ENCODE data around the gene UBASH3A.

UBASH3A gene

DNA sequence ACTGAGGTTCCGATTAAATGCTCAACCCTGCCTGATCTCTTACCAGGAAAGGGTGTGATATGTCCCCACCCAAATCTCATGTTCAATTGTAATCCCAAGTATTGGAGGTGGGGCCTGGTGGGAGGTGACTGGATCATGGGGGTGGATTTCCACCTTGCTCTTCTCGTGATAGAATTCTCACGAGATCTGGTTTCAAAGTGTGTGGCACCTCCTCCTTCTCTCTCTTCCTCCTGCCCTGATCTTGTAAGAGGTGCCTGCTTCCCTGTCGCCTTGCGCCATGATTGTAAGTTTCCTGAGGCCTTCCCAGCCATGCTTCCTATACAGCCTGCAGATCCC lies 57.5 kb downstream of the UBASH3A start:
- no peak overlapping the region for H3K4me3 ChIP-seq (ENCODE audit: low read depth, low read length)
- in situ Hi-C loops (cut with HindIII; ENCODE audit: low sequenced_read_pairs): no loop called here
- TF ChIP-seq CTCF (IDR thresholded peaks at IDR 0.05; ENCODE audit: low read depth, low read length): no peak
- no peak for DNase-seq (ENCODE audit: low read depth, low spot score)

DNA sequence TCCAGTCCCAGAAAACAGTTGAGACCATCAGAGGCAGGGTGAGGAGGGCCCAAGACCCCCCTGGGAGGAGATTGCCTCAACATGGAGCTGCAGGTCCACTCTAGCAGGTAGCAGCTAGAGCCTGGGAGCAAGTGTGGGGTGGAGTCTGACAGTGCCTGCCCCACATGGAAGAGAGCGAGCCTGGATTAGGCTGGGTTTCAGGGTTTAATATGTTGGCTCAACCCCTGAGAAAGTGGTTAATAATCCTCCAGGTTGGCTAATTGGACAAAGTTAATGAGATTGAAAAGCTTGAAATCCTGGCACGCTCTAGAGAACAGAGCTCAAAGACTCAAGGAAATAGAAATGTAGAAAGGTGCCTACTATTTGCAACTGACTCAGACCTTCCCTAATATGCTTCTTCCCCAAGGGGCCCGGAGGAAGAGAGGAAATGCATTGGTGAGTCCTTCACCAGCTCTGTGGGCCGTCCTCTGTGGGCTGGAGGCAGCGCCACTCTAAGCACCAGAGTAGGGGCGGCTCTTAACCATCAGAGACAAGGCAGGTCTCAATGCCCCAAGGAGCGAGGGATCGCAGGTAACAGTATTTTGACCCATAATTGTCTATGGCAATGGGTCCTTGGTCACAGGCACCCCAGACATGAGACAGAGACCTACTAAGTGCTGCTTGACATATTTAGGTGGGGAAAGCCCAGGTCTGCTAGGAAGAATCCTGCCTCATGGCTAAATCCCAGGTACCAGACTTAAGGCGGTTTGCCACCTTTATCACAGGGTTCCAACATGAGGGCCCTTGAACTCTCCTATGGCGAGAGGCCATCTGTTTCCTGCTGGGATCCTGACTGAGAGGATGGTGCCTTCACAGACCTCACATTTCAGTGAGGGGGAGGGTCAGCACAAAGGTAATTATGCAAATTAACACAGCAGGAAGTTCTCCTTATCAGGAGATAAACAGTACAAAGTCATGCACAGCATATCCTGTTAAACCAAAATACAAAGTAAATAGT lies 58.5 kb downstream of the UBASH3A start:
- no peak for TF ChIP-seq CTCF (IDR thresholded peaks at IDR 0.05; ENCODE audit: low read depth, low read length)
- no peak for DNase-seq (ENCODE audit: low read depth, low spot score)
- in situ Hi-C loops (cut with HindIII; ENCODE audit: low sequenced_read_pairs): no loop called here
- H3K4me3 ChIP-seq (ENCODE audit: low read depth, low read length): no peak overlapping the region

DNA sequence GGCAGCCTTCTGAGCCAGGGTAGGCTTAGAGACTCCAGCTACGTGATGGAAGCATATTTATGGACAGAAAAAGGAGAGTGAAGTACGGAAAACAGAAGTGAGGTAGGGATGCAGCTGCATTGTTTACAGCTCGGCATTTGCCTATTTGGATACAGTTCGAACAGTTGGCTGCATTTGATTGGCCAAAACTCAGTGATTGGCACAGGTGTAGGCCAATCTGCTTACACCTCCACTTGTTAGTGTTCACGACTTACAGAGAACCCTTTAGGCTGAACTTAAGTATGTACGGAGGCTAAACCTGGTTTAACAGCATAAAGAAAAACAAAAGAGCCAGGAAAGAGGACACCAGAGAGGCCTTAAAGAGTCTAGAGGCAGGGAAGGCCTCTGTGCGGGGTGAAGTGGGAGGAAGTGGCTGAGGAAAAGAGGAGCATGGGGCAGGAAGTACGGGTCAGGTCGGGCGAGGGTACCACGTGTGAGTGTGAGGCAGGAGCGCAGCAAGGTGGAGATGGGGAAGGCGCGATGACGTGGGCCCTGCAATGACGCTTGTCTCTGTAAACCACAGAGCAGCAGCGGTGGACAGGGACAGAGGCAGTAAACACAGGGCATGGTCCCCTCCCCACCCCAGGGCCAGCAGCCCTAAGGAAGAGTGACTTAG lies 60.3 kb downstream of the UBASH3A start:
- H3K4me3 ChIP-seq (ENCODE audit: low read depth, low read length): no peak overlapping the region
- no peak for TF ChIP-seq CTCF (IDR thresholded peaks at IDR 0.05; ENCODE audit: low read depth, low read length)
- in situ Hi-C loops (cut with HindIII; ENCODE audit: low sequenced_read_pairs): no loop called here
- peak; percentile 42 for DNase-seq (ENCODE audit: low read depth, low spot score)

- TF ChIP-seq CTCF (IDR thresholded peaks at IDR 0.05; ENCODE audit: low read depth, low read length): no peak
- no peak overlapping the region for H3K4me3 ChIP-seq (ENCODE audit: low read depth, low read length)
- DNase-seq (ENCODE audit: low read depth, low spot score): peak; percentile 56
- in situ Hi-C loops (cut with HindIII; ENCODE audit: low sequenced_read_pairs): no loop called here
Measured at GRCh38 chr21:42465008-42465802, 61.5 kb downstream of the UBASH3A start.

- DNase-seq (ENCODE audit: low read depth, low spot score): no peak
- in situ Hi-C loops (cut with HindIII; ENCODE audit: low sequenced_read_pairs): no loop called here
- H3K4me3 ChIP-seq (ENCODE audit: low read depth, low read length): no peak overlapping the region
- no peak for TF ChIP-seq CTCF (IDR thresholded peaks at IDR 0.05; ENCODE audit: low read depth, low read length)
Measured at GRCh38 chr21:42465803-42466127, 62.1 kb downstream of the UBASH3A start.

- in situ Hi-C loops (cut with HindIII; ENCODE audit: low sequenced_read_pairs): no loop called here
- H3K4me3 ChIP-seq (ENCODE audit: low read depth, low read length): no peak overlapping the region
- no peak for DNase-seq (ENCODE audit: low read depth, low spot score)
- TF ChIP-seq CTCF (IDR thresholded peaks at IDR 0.05; ENCODE audit: low read depth, low read length): no peak
Measured at GRCh38 chr21:42466700-42467099, 63.0 kb downstream of the UBASH3A start.

Measured in astrocyte of the spinal cord (primary cell).